Thoracic aorta (tissue), 2 donors: ENCODE data around the gene NKAIN2. TPM values are rescaled to one million over a fixed set of nuclear protein-coding genes. Genes with fewer than 3 reads are reported as not detected.

ENCODE experiments used
- ATAC-seq: fragments of 150-250 bp; one replicate; pipeline ENCODE4 v1.8.0; 2017; ENCODE audit warnings: low read depth; ENCODE audit not compliant: insufficient number of reproducible peaks, low FRiP score
- DNase-seq: peaks from one replicate; pipeline ENCODE4 v3.0.0-alpha.2; 2020; ENCODE audit warnings: low spot score
- H3K27ac ChIP-seq, 2 donors: fragments of 200-600 bp; sonication (generic); 1 replicate in 1 of 2; 2 replicates in 1 of 2; pipeline ENCODE4 v1.5.1; 2016; ENCODE audit warnings: mild to moderate bottlenecking in 2 of 2, moderate library complexity in 2 of 2
- H3K27me3 ChIP-seq: fragments of 200-600 bp; sonication (generic); replicated peaks from 2 replicates; pipeline ENCODE4 v1.6.0; 2016; ENCODE audit warnings: mild to moderate bottlenecking; ENCODE audit not compliant: insufficient read depth
- H3K36me3 ChIP-seq: fragments of 200-600 bp; sonication (generic); one replicate; pipeline ENCODE4 v1.5.1; 2016
- H3K4me1 ChIP-seq, 2 donors: fragments of 200-600 bp; sonication (generic); 1 replicate in 1 of 2; 2 replicates in 1 of 2; pipeline versions ENCODE4 v1.5.1 to v1.6.0; 2016; ENCODE audit warnings: low read depth in 2 of 2, mild to moderate bottlenecking in 1 of 2; ENCODE audit not compliant: control insufficient read depth in 1 of 2
- H3K4me3 ChIP-seq: fragments of 200-600 bp; sonication (generic); 2 replicates; pipeline ENCODE4 v1.5.1; 2016; ENCODE audit warnings: mild to moderate bottlenecking
- H3K9me3 ChIP-seq: fragments of 200-600 bp; sonication (generic); 2 replicates; pipeline ENCODE4 v1.5.1; 2016
- total RNA-seq, 2 donors: library from RNA; depleted of rRNA; stranded (reverse); fragments of >200 nt; gene quantifications; one replicate each; pipeline versions ENCODE4 v1.1.0 to v1.2.3, GENCODE V29; 2016
- TF ChIP-seq, protein P1 (sequence below): fragments of 200-600 bp; sonication (generic); IDR thresholded peaks from one replicate; pipeline ENCODE4 v1.5.1; 2019; ENCODE audit warnings: antibody characterized with exemption

Gene NKAIN2
- total RNA-seq, 2 donors from 2014 or later = 0.28 TPM; not detected in 1

DNA sequence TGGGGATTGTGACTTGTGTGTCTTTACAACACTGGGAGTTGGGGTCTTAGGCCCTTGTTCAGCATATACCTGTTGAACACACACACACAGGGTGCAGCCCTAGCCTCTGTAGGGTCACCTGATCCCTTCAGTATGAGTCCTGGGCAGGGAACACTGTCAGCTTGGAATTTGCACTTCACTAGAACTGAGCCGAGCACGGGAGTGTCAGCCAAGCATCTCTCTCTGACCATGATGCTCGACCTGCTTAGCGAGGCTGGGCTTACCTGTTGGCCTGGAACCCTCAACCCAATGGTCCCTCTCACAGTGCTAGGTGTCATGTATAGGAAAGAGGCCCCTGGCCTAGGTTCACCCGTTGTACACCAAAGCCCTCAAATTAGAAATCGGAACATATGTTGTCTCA, 96.1 kb downstream of the NKAIN2 start:
- ATAC-seq = no peak
- H3K27me3 ChIP-seq = no peaks in the 10 kb centered on the region
- H3K9me3 ChIP-seq = no peaks in the 10 kb centered on the region
- H3K4me1 ChIP-seq = no peaks in the 10 kb centered on the region
- no peak for DNase-seq
- no peak overlapping the region for H3K27ac ChIP-seq
- H3K4me3 ChIP-seq = no peak overlapping the region
- H3K36me3 ChIP-seq = no peaks in the 10 kb centered on the region
- TF ChIP-seq, protein P1, sequence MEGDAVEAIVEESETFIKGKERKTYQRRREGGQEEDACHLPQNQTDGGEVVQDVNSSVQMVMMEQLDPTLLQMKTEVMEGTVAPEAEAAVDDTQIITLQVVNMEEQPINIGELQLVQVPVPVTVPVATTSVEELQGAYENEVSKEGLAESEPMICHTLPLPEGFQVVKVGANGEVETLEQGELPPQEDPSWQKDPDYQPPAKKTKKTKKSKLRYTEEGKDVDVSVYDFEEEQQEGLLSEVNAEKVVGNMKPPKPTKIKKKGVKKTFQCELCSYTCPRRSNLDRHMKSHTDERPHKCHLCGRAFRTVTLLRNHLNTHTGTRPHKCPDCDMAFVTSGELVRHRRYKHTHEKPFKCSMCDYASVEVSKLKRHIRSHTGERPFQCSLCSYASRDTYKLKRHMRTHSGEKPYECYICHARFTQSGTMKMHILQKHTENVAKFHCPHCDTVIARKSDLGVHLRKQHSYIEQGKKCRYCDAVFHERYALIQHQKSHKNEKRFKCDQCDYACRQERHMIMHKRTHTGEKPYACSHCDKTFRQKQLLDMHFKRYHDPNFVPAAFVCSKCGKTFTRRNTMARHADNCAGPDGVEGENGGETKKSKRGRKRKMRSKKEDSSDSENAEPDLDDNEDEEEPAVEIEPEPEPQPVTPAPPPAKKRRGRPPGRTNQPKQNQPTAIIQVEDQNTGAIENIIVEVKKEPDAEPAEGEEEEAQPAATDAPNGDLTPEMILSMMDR = no peak

DNA sequence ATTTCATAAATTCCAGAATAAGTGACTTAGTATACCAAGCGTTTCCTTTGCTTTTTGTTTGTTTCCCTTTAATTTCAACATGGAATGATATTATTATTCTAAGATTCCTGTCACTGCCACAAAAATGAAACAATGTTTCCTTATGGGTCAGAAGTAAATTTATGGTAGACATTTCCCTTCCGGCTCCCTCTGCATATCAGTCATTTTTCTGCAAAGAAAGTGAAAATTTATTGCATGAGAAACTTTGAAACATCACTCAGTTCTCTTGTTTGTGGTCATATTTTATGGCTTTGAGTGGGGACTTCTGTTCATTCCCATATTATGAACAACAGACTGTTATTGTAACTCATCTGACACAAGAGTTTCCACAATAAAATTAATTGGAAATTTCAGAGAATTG, 97.8 kb downstream of the NKAIN2 start:
- no peak for ATAC-seq
- H3K9me3 ChIP-seq = no peaks in the 10 kb centered on the region
- DNase-seq = no peak

DNA sequence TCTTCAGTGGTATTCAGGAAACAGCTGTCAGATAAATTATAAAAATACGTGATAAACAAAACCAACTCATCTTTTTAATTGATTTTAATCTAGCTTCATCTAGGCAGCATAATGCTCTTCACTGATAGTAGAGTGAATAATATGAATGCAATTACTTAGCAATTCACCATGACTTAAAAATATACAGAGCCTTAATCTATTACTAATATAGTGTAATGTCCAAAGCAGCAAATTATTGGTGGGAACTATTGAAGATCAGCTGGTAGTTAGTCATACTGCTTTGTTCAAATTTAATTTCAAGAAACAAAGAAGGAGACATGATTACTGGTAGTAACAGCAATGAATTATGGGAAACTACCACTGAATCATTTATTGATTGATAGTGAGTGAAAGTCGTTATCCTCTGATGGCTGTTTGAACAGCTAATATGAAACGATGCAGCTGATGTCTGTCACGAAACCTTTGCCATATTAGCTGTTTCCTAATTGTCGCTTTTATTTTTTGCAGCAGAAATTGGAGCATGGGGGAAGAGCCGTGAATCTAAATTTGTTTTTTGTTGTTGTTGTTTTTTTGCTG, 99.2 kb downstream of the NKAIN2 start:
- Histone ChIP-seq H3K27ac (no peak overlapping the region), H3K4me3 (no peak overlapping the region), H3K27me3 (no peaks in the 10 kb centered on the region), H3K4me1 (no peaks in the 10 kb centered on the region), H3K36me3 (no peaks in the 10 kb centered on the region), H3K9me3 (no peaks in the 10 kb centered on the region)
- DNase-seq = no peak
- ATAC-seq = no peak
- TF ChIP-seq, protein P1 = no peak

More for the DNA sequence above, 97.8 kb downstream of the NKAIN2 start:
- Histone ChIP-seq H3K36me3 (no peaks in the 10 kb centered on the region), H3K4me3 (no peak overlapping the region), H3K27ac (no peak overlapping the region), H3K27me3 (no peaks in the 10 kb centered on the region), H3K4me1 (no peaks in the 10 kb centered on the region)
- TF ChIP-seq, protein P1 = no peak

DNA sequence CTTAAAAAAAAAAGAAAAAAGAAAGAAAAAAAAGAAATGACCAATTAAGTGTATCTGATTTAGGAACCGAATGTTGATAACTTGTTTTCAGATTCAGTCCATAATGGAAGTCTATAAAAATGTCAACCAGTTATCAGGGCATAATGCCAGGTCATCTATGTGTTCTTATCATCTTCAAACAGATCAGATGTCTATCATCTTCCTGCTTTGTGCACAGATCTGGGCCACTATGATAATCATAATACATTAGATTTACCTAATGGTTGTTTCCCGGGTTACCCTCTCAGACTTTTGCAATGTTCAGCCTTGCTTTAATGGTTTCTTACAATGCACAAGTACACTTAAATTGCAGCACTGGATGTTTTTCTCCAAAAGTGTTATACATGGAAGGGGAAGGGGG, 100.6 kb downstream of the NKAIN2 start:
- no peaks in the 10 kb centered on the region for H3K36me3 ChIP-seq
- ATAC-seq (no peak), DNase-seq (no peak)
- H3K9me3 ChIP-seq = no peaks in the 10 kb centered on the region
- H3K4me1 ChIP-seq = no peaks in the 10 kb centered on the region
- no peak overlapping the region for H3K27ac ChIP-seq
- TF ChIP-seq, protein P1 = no peak
- no peak overlapping the region for H3K4me3 ChIP-seq
- no peaks in the 10 kb centered on the region for H3K27me3 ChIP-seq

DNA sequence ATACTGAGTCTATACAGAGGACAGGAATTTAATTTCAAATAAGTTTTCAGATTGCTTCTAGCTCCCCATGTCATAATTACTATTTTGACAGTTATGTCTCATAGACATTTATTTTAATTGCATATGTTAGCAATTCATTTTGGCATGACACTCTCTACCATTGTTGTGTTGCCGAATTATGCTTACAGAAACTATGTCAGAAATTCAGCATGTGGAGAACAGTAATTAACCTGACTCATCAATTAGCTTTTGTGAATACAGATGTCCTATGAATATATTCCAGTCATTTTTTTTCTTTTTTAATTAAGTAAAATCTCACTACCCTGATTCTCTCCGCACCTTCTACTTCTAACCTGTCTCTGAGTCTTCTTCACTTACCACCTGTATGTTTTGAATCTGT, 105.1 kb downstream of the NKAIN2 start:
- Histone ChIP-seq H3K27me3 (no peaks in the 10 kb centered on the region), H3K4me1 (no peaks in the 10 kb centered on the region), H3K4me3 (no peak overlapping the region), H3K9me3 (no peaks in the 10 kb centered on the region), H3K36me3 (no peaks in the 10 kb centered on the region), H3K27ac (no peak overlapping the region)
- DNase-seq (no peak), ATAC-seq (no peak)
- TF ChIP-seq, protein P1 = no peak
